Raji (cell line): ENCODE measurements around the gene RBCK1.
A peak's percentile ranks its signal among the peaks of the same experiment; 100 is the strongest.

Source experiments
- POLR2A ChIP-seq: IDR thresholded peaks from 2 replicates; pipeline ENCODE4 v1.6.1; 2011; ENCODE audit warnings: low read depth, low read length, control low read depth; ENCODE audit not compliant: insufficient read depth

RBCK1 gene

DNA sequence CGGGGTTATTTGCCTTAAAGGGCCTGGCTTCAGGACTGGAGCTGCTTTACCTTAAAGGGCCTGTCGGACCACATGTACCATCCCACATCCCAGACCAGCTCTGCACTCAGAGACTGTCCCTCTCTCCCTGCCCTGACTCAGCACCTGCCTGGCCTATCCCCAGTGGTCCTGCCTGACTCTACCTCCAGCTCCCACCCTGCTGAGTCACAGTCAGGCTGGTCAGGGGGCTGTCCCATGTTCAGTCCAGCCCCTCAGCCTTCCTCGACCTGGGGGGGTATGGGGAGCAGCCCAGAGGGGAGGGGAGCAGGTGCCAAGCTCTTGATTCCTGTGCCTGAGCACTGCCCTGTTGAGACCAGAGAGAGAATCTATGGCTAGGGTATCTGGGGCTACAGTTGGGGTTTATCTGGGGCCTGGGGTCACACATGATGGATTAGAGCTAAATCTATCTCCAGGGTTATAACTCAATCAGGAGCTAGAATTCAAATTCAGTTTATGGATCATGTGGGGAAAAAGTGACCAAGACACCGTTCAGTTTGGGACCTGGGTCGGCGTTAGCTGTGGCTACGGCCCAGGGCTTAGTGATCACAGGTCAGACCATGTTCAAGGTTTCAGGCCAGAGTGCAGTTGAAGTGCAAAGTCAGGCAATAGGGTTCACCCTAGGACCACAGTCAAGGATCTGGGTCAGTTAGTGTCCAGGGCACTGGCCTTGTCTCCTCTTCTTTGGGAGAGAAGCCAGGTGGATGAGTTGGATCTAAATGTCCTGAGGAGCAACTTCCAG is 36.9 kb upstream of the RBCK1 start:
- TF ChIP-seq POLR2A = no peak

DNA sequence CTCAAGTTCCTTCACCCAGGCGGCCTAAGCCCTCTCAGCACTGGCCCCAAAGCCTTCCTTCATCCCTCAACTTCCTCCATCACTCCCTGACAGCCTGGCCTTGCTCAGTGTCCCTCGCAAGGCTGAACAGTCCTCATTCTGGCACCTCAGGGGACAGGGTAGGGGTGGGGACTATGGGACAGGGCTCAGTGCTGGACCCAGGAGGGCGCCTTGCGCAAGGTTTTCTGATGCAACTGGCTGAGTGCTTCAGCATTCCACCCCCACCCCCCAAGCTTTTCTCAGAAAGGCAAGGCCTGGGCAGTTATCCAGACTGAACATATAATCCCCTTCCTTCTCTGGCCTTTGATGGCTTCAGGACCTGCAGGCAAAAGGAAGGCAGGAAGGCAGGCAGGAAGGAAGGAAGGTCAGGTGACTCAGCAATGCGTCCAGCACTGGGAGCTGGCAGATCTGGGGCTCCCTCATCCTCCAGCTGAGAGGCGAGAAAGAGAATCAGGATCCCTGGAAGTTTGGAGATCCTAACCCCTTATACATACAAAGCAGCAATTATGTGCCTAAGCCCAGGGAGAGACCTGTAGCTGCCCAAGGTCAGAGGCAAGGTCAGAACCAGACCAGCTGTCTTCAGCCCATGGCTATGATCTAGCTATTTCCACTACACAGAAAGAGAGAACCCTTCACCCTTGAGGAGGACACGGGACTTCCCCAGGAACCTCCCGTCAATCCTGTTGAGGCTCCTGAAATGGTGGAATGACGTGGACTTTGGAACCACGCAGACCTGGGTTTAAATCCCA is 36.1 kb upstream of the RBCK1 start:
- TF ChIP-seq POLR2A = no peak

DNA sequence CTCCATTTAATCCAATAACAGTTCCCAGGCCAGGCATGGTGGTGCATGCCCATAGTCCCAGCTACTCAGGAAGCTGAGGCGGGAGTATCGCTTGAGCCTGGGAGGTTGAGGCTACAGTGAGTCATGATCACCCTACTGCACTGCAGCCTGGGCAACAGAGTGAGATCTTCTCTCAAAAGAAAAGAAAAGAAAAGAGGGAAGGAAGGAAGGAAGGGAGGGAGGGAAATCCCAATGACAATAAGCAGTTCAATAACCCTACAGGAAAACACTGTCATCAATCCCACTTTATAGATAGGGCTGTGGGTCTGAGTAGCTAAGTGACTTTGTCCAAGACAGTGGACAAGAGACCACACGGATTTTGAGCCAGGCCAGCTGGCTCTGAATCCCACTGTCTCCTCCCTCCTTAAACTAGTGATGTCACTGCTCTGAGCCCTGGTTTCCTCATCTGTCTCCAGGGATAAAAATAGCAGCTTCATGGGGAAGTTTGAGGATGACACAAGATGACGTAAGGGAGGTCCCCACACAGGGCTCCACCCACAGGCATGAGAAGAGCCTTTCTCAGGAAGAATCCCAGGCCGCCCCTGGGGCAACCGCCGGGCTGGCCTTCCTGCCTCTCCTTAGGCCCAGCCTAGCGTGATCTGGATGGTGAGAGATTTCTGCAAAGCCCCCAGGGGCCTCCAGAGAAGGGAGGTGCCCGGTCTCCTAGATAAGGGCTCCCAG is 34.8 kb upstream of the RBCK1 start:
- TF ChIP-seq POLR2A = no peak

DNA sequence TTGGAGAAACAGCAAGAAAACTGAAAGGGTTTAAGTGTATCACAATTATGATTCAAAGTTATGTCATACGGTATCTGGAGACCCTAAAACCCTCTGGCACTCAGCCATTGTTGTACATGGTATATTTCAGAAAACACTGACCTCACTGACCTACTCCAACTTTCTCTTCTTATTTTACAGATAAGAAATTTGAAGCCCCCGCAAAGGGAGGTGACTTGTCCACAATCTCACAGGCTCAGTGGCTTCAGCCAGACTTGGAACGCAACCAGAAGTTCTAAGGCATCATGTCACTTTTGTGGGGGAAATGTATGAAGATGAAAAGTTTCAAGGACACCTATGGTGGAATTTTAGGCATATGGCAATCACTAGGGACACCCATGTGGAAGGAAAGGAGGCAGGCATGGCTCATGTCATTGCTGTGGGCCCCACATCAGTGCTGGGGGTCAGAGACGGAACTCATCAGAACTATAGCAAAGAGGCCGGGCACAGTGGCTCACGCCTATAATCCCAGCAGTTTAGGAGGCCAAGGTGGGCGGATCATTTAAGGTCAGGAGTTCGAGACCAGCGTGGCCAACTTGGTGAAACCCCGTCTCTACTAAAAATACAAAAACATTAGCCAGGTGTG is 32.7 kb upstream of the RBCK1 start:
- no peak for TF ChIP-seq POLR2A

DNA sequence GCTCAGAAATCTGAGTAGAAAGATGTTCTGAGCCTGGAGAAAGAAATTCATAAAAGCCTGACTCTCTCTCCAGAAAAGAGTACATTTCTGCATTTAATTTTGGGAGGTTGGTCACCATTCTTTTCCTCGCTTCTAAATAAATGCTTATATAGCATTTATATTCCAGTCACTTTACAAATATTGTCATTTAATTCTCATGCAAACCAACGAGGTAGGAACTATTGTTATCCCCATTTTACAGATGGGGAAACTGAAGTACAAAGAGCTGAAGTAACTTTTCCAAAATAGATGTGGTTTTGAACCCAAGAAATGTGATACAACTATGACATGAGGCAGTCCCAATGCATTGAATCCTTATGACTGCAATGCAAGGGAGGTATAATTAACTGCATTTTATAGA is 32.0 kb upstream of the RBCK1 start:
- no peak for TF ChIP-seq POLR2A

DNA sequence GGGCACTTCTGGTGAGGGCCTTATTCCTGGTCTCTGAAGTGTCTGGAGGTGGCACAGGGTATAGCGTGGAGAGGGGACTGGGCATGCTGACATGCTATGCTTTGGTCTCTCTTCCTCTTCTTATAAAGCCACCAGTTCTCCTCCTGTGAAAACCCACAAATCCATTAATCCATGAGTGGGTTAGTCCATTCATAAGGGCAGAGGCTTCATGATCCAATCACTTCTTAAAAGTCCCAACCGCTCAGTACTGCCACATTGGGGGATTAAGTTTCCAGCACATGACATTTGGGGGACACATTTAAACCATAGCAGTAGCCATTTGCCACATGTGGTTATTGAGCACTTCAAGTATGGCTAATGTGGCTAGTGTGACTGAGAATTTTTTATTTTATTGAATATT is 31.3 kb upstream of the RBCK1 start:
- no peak for TF ChIP-seq POLR2A

DNA sequence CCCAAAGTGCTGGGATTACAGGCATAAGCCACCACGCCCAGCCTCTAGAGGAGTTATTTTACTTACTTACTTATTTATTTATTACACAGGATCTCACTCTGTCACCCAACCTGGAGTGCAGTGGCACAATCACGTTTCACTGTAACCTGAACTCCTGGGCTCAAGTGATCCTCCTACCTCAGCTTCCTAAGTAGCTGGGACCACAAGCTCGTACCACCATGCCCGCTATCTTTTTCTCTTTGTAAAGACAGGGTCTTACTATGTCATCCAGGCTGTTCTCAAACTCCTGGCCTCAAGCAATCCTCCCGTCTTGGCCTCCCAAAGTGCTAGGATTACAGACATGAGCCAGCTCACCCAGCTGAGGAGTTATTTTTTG is 29.1 kb upstream of the RBCK1 start:
- TF ChIP-seq POLR2A = no peak

DNA sequence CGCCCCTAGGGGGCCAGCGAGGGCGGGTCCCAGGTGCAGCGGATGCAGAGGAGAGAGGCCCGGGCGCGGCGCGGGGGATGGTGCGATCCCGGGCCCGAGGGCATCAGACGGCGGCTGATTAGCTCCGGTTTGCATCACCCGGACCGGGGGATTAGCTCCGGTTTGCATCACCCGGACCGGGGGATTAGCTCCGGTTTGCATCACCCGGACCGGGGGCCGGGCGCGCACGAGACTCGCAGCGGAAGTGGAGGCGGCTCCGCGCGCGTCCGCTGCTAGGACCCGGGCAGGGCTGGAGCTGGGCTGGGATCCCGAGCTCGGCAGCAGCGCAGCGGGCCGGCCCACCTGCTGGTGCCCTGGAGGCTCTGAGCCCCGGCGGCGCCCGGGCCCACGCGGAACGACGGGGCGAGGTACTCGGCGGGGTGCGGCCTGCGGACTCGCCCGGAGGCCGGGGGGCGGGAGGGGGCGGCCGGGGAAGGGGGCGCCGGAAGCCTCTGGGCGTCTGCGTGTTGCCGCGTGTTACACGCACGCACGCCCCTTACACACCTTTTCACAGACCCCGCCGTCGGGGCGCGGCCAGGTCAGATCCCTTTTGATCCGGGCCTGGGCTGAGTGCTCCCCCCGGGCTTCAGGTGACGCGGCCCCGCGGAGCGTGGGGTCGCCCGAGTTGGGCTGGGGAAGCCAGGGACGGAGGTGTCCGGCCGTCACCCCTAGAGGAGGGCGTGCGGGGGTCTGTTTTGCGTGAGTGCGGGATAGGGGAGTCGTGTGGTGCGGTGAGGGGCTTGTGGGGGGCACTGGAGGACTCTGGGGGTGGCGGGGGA is 27.1 kb upstream of the RBCK1 start:
- peak; percentile 52 for TF ChIP-seq POLR2A

DNA sequence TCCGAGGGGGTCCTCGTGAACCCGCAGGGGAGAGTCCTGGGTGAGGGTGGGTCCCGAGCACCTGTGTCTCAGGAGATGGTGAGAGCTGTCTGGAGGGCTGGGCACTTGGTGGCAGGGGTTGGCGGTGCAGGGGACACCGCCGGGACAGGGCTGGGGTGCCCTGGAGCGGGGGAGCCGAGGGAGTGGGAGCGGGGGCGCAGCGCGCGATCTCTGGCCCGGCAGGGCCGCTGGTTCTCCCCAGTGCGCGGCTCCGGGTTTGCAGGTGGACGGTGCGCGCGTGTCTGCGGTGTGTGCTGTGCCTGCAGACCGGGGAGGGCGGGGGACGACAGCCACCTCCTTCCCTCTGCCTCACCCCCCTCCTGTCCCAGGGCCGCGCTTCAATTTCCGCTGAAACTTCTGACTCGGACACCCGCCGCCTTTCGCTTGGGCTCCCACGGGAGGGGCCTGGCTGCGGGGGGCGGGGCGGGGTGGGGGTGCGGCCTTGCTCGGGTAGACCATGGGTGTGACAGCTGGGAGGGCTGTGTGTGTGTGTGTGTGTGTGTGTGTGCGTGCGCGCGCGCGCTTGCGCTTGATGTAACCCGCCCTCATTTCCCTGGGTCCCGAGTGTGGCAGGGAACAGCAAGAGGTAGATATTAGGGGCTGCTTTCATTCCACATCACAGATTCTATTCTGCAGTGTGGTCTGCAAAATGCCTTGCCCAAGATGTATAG is 26.4 kb upstream of the RBCK1 start:
- TF ChIP-seq POLR2A = peak; percentile 36; the same call in 1 of the 2 replicates

DNA sequence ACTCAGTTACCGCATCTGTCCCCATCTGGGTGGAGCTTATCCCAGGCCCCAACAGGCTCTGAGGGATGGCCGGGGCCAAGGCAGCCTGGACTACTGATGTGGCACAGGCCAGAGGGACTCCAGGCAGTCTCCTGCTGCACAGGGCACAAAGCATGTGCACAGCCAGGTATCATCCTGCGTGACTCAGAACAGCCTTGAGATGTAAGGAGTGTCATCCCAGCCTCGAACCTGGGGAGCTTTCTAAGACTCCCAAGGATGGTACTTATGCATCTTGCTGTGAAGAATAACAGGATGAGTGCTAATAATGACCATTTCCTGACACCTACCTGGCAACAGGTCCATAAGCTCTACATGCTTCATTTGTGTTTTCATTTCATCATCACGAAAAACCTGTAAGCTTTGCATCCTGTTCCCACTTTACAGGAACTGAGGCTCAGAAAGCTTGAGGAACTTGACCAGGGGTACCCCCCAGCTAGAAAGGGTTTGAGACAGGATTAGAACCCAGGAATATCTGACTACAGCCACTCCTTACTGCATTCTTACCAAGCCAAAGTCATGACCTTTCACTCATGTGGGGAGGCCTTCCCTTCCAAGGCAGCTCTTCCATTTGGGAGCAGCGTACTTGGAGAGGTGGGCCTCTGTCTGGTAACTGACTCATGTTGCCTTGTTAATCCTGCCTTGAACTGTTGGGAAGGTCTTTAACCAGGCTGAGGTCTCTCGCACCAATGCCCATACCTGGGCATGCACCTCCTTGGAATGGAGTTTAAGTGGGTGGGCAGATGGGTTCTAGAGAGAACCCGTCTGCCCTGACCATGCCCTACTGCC is 25.6 kb upstream of the RBCK1 start:
- TF ChIP-seq POLR2A = no peak

DNA sequence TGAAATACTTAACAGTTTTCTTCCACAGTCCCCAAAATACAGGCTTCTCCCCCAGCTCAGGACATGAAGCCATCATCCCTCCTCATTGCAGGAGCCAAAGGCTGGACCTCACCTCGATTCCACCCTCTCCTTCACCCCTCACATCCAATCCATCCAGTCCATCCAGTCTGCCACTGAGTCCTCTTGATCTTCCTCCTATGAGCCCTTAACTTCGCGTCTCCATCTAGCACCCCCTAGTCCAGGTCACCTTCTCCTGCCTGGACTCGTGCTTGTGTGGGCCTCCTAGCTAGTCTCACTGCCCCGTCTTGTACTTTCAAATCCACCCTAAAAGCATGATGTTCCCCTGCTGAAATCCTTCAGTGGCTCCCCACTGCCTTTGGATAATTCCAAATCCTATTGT is 24.2 kb upstream of the RBCK1 start:
- TF ChIP-seq POLR2A = no peak

DNA sequence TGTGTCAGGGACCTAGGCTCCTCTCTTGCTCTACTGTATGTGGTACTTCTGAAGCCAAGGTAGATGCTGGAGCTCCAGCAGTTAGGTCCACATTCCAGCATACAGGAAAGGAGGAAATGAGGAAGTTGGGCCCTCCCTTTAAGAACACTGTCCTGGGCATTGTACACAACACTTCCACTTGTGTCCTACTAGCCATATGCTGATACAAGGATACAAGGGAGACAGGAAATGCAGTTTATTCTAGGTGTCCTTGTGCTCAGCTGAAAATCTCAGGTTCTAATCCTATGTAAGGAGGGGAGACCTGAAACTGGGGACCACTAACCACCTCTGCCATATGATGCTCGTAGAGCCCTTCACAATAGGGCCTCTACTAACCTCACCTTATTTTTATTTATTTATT is 23.4 kb upstream of the RBCK1 start:
- TF ChIP-seq POLR2A = no peak

DNA sequence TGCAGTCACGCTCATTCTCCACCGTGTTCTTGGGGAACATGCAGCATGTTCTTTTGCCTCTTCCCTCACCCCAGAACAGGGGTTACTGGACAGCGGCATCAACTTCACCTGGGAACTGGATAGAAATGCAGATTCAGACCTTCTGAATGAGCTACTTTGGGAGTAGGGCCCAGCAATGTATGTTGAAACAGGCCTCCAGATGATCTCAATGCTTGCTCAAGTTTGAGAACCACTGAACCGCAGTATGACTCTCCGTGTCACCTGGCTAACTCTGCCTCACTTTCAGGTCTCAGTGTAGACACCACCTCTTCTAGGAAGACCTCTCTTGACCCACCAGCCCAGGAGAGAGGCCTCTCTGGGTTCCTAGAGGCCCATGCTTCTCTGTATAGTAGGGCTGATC is 22.7 kb upstream of the RBCK1 start:
- TF ChIP-seq POLR2A = no peak
